Measurements from ENCODE around the gene TRMT11. TPM values are rescaled to one million over a fixed set of nuclear protein-coding genes. Genes with fewer than 3 reads are reported as not detected.
"Not testable (repeated sequence)": the region's sequence is repeated elsewhere in the genome, so short reads cannot be mapped to it uniquely, and the experiment has no call there.

Gene TRMT11
- total RNA-seq, 1 donor, result 35.2 TPM

DNA sequence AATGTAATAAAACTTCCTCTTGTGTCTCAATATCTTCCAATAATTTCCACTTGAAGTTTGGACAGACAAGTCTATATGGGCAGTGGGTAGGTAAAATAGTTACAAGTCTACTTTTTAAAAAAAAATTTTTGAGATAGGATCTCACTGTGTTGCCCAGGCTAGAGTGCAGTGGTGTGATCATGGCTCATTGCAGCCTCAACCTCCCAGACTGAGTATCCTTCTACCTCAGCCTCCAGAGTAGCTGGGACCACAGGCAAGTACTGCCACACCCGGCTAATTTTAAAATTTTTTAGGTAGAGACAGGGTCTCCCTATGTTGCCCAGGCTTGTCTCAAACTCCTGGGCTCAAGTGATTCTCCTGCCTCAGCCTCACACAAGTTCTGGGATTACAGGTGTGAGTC lies 13.9 kb upstream of the TRMT11 start:
- not testable (repeated sequence) for H3K9me3 ChIP-seq (ENCODE audit: low read depth, low read length); H3K4me1 ChIP-seq (ENCODE audit: insufficient read depth, low read length); H3K4me3 ChIP-seq (ENCODE audit: low read length); H3K27me3 ChIP-seq (ENCODE audit: insufficient read depth, low read length)

- Histone ChIP-seq H3K4me1 (ENCODE audit: insufficient read depth, low read length) (no peaks in the 10 kb centered on the region), H3K4me3 (ENCODE audit: low read length) (no peak overlapping the region), H3K27me3 (ENCODE audit: insufficient read depth, low read length) (no peaks in the 10 kb centered on the region), H3K9me3 (ENCODE audit: low read depth, low read length) (no peaks in the 10 kb centered on the region)
Observed at GRCh38 chr6:125974214-125974866, 12.0 kb upstream of the TRMT11 start.

GRCh38 chr6:125979101-125979500 lies 7.2 kb upstream of the TRMT11 start:
- no peak overlapping the region for H3K4me3 ChIP-seq (ENCODE audit: low read length)
- no peaks in the 10 kb centered on the region for H3K9me3 ChIP-seq (ENCODE audit: low read depth, low read length)
- no peaks in the 10 kb centered on the region for H3K4me1 ChIP-seq (ENCODE audit: insufficient read depth, low read length)
- no peaks in the 10 kb centered on the region for H3K27me3 ChIP-seq (ENCODE audit: insufficient read depth, low read length)

GRCh38 chr6:125981571-125982185 lies 4.7 kb upstream of the TRMT11 start:
- Histone ChIP-seq H3K4me1 (ENCODE audit: insufficient read depth, low read length) (peaks cover 4% of the 10 kb centered on the region), H3K9me3 (ENCODE audit: low read depth, low read length) (no peaks in the 10 kb centered on the region), H3K27me3 (ENCODE audit: insufficient read depth, low read length) (no peaks in the 10 kb centered on the region), H3K4me3 (ENCODE audit: low read length) (no peak overlapping the region)

GRCh38 chr6:125983246-125983945 lies 2.9 kb upstream of the TRMT11 start:
- Histone ChIP-seq H3K4me1 (ENCODE audit: insufficient read depth, low read length) (peaks cover 13% of the 10 kb centered on the region), H3K27me3 (ENCODE audit: insufficient read depth, low read length) (no peaks in the 10 kb centered on the region), H3K4me3 (ENCODE audit: low read length) (no peak overlapping the region), H3K9me3 (ENCODE audit: low read depth, low read length) (no peaks in the 10 kb centered on the region)

- no peak overlapping the region for H3K4me3 ChIP-seq (ENCODE audit: low read length)
- no peaks in the 10 kb centered on the region for H3K27me3 ChIP-seq (ENCODE audit: insufficient read depth, low read length)
- peaks cover 13% of the 10 kb centered on the region for H3K4me1 ChIP-seq (ENCODE audit: insufficient read depth, low read length)
- H3K9me3 ChIP-seq (ENCODE audit: low read depth, low read length), result no peaks in the 10 kb centered on the region
Observed at GRCh38 chr6:125984311-125984710, 2.0 kb upstream of the TRMT11 start.

DNA sequence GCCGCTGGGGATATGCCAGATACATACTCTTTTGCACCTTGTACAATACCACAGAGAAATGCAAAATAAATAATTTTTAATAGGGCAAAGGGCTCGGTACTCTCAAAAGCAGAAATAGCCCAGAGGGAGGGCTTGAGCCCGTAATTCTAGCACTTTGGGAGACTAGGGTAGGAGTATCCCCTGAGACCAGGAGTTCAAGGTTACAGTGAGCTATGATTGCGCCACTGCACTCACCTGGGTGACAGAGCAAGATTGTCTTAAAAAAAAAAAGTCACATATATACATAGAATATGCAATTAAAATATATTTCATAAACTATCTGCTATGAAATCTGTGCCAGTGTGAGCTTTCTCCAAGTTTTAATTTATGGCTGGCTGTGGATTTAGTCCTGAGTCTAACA lies 818 bp upstream of the TRMT11 start:
- H3K4me3 ChIP-seq (ENCODE audit: low read length), result no peak overlapping the region
- H3K27me3 ChIP-seq (ENCODE audit: insufficient read depth, low read length), result no peaks in the 10 kb centered on the region
- peaks cover 13% of the 10 kb centered on the region for H3K4me1 ChIP-seq (ENCODE audit: insufficient read depth, low read length)

GRCh38 chr6:125985979-125986300 lies 400 bp upstream of the TRMT11 start:
- Histone ChIP-seq H3K9me3 (ENCODE audit: low read depth, low read length) (no peaks in the 10 kb centered on the region), H3K4me3 (ENCODE audit: low read length) (peak overlapping the region; percentile 77), H3K4me1 (ENCODE audit: insufficient read depth, low read length) (peaks cover 13% of the 10 kb centered on the region), H3K27me3 (ENCODE audit: insufficient read depth, low read length) (no peaks in the 10 kb centered on the region)

More for the DNA sequence above, 818 bp upstream of the TRMT11 start:
- H3K9me3 ChIP-seq (ENCODE audit: low read depth, low read length), result no peaks in the 10 kb centered on the region

DNA sequence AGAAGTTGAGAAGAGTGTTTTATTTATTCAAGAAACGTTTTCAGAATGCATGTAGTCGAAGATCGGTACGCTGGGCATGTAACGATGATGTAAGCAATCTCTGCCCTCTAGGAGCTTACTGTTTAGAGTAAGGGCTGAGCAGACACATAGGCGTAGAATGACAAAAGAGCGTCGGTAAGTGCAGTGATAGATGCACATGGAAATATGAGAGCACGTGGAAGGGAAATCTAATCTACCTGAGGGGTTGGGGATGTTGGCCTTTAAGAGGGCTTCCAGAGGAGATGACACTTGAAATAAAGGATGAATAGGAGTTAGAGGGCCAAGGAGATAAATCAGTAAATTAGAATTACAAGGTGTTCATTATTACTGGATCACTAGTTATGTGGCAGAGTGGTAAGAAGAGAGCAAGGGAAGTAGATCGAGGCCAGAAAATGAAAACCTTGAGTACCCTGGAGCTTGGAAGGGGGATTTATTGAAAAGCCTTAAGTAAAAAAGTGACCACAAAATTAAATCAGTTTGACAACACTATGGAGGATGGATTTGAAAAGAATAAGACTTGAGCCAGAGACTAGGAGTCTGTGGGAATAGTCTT lies 782 bp downstream of the TRMT11 start:
- Histone ChIP-seq H3K4me1 (ENCODE audit: insufficient read depth, low read length) (peaks cover 13% of the 10 kb centered on the region), H3K9me3 (ENCODE audit: low read depth, low read length) (no peaks in the 10 kb centered on the region), H3K4me3 (ENCODE audit: low read length) (peak overlapping the region; percentile 77), H3K27me3 (ENCODE audit: insufficient read depth, low read length) (no peaks in the 10 kb centered on the region)

DNA sequence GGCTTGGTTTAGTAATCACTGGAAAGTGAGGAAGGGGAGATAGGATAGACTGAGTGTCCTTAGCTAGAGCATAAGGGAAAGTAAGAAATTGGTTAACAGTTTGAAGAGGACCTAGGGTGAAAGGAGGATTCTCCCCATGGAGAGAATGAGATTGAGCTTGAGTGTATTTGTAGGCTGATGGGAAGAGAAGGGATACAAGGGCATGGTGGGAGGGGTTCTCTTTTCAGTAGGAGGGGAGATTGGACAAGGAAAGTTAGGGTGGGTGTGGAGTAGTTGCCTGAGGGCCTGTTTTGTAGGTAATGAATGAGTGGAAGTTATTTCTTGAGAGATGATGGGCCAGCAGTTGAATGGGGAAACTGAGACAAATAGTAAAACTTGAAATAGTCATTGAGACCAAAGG lies 1.9 kb downstream of the TRMT11 start:
- no peak overlapping the region for H3K4me3 ChIP-seq (ENCODE audit: low read length)
- H3K4me1 ChIP-seq (ENCODE audit: insufficient read depth, low read length), result peaks cover 13% of the 10 kb centered on the region
- no peaks in the 10 kb centered on the region for H3K27me3 ChIP-seq (ENCODE audit: insufficient read depth, low read length)
- H3K9me3 ChIP-seq (ENCODE audit: low read depth, low read length), result no peaks in the 10 kb centered on the region

DNA sequence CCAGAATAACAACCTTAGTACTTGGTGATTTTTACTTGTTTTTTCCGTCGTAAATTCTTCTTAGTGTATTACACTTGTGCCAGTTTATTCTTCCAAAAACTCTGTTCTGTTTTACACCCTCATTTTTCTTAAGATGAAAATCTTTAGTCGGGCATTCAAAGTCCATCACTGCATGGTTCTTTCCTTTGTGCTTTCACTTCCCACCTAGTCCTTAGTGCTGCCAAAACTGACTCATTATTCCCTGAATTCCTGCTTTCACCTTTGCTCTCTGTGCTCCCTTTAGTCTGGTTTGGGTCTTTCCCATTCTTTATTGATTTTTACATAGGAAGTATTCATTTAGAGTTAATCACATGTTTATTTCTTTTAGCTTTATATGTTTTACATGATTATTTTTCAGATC lies 3.3 kb downstream of the TRMT11 start:
- H3K27me3 ChIP-seq (ENCODE audit: insufficient read depth, low read length), result no peaks in the 10 kb centered on the region
- peaks cover 13% of the 10 kb centered on the region for H3K4me1 ChIP-seq (ENCODE audit: insufficient read depth, low read length)

GRCh38 chr6:125991653-125992052 lies 5.3 kb downstream of the TRMT11 start:
- Histone ChIP-seq H3K4me1 (ENCODE audit: insufficient read depth, low read length) (peaks cover 9% of the 10 kb centered on the region), H3K4me3 (ENCODE audit: low read length) (no peak overlapping the region), H3K9me3 (ENCODE audit: low read depth, low read length) (no peaks in the 10 kb centered on the region), H3K27me3 (ENCODE audit: insufficient read depth, low read length) (no peaks in the 10 kb centered on the region)

More for the DNA sequence above, 3.3 kb downstream of the TRMT11 start:
- Histone ChIP-seq H3K9me3 (ENCODE audit: low read depth, low read length) (no peaks in the 10 kb centered on the region), H3K4me3 (ENCODE audit: low read length) (no peak overlapping the region)

GRCh38 chr6:125994670-125995488 lies 8.5 kb downstream of the TRMT11 start:
- H3K27me3 ChIP-seq (ENCODE audit: insufficient read depth, low read length), result no peaks in the 10 kb centered on the region
- H3K4me3 ChIP-seq (ENCODE audit: low read length), result no peak overlapping the region
- H3K4me1 ChIP-seq (ENCODE audit: insufficient read depth, low read length), result no peaks in the 10 kb centered on the region
- H3K9me3 ChIP-seq (ENCODE audit: low read depth, low read length), result no peaks in the 10 kb centered on the region

GRCh38 chr6:125995972-125996580 lies 9.7 kb downstream of the TRMT11 start:
- H3K4me1 ChIP-seq (ENCODE audit: insufficient read depth, low read length), result no peaks in the 10 kb centered on the region

More at GRCh38 chr6:125995972-125996580, 9.7 kb downstream of the TRMT11 start:
- Histone ChIP-seq H3K9me3 (ENCODE audit: low read depth, low read length) (no peaks in the 10 kb centered on the region), H3K27me3 (ENCODE audit: insufficient read depth, low read length) (no peaks in the 10 kb centered on the region), H3K4me3 (ENCODE audit: low read length) (no peak overlapping the region)

Data from mononuclear cell (primary cell).